HG03064 (cell line): ENCODE data around the gene SLC25A14.

Experiments used
- ATAC-seq: cut with Tn5 transposase; IDR thresholded peaks from one replicate; pipeline ENCODE4 v1.9.1; 2021; ENCODE audit warnings: low read depth; ENCODE audit not compliant: unreplicated experiment

The SLC25A14 gene

GRCh38 chrX:130376077-130376476, 36.4 kb downstream of the SLC25A14 start:
- ATAC-seq = no peak

- no peak for ATAC-seq
These were observed 38.4 kb downstream of the SLC25A14 start for GRCh38 chrX:130378024-130378669.

GRCh38 chrX:130385520-130385919, 45.8 kb downstream of the SLC25A14 start, which contains the start of gene GPR119:
GPR119 (minus strand) TSS chrX:130385674; CDS start chrX:130385447, 227 bp downstream.
- no peak for ATAC-seq

GRCh38 chrX:130386408-130386808, 46.7 kb downstream of the SLC25A14 start:
- ATAC-seq = no peak

GRCh38 chrX:130393451-130394074, 53.8 kb downstream of the SLC25A14 start:
- ATAC-seq = no peak

- ATAC-seq = no peak
These were observed 55.6 kb downstream of the SLC25A14 start for GRCh38 chrX:130395341-130395740.

- ATAC-seq = peak; percentile 94
These were observed 61.9 kb downstream of the SLC25A14 start, which contains the start of gene RBMX2 for GRCh38 chrX:130401415-130402207. RBMX2 (plus strand) TSS chrX:130401987; CDS start chrX:130402033, 46 bp downstream.

GRCh38 chrX:130402208-130402684, 62.5 kb downstream of the SLC25A14 start:
- ATAC-seq = peak; percentile 7

GRCh38 chrX:130413415-130413814, 73.7 kb downstream of the SLC25A14 start:
- ATAC-seq = no peak

GRCh38 chrX:130414800-130415199, 75.1 kb downstream of the SLC25A14 start:
- no peak for ATAC-seq

GRCh38 chrX:130415201-130415600, 75.5 kb downstream of the SLC25A14 start:
- no peak for ATAC-seq

GRCh38 chrX:130416785-130417184, 77.1 kb downstream of the SLC25A14 start:
- no peak for ATAC-seq

GRCh38 chrX:130418066-130418465, 78.3 kb downstream of the SLC25A14 start:
- ATAC-seq = no peak

GRCh38 chrX:130418740-130419139, 79.0 kb downstream of the SLC25A14 start:
- no peak for ATAC-seq

GRCh38 chrX:130419263-130419662, 79.5 kb downstream of the SLC25A14 start:
- no peak for ATAC-seq
